Right ventricle myocardium superior (tissue), 1 donor: Measurements from ENCODE around the gene TTYH2. TPM values are rescaled to one million over a fixed set of nuclear protein-coding genes. Genes with fewer than 3 reads are reported as not detected.
"Not testable (repeated sequence)": the region's sequence is repeated elsewhere in the genome, so short reads cannot be mapped to it uniquely, and the experiment has no call there.

Experiments used
- ATAC-seq: fragments of 200-7000 bp; cut with Tn5 transposase; one replicate; pipeline ENCODE4 v1.9.1; 2020; ENCODE audit warnings: mild to moderate bottlenecking; ENCODE audit not compliant: poor library complexity
- DNase-seq: peaks from one replicate; pipeline ENCODE4 v3.0.0-alpha.2; 2020
- intact Hi-C: fragments of 100-400 bp; cut with DNase I; formaldehyde crosslinking; loops from one replicate; pipeline ENCODE4 v1.11.2; 2022
- long read RNA-seq: library from polyadenylated mRNA; unstranded; transcript quantifications from one replicate; pipeline ENCODE4 v2.0.0, GENCODE V29; 2021
- total RNA-seq: library from RNA; stranded (reverse); fragmentation: NEBNext Ultra II Directional; extraction: Animal tissue kit (Norgen Biotek cat#: 25700); gene quantifications from one replicate; pipeline ENCODE4 v1.2.1, GENCODE V29; 2021
- donor health status: DM: no; HTN: yes; CAD: no; lungs with severe emphysema.

The TTYH2 gene
- total RNA-seq, result 41.8 TPM
- long read RNA-seq, transcript TTYH2-201 (14 exons, 3,490 nt), result major isoform, 72 of 150 reads
- long read RNA-seq, partial matches to known transcripts, result 34 of 150 reads
- long read RNA-seq, other reads (novel, unspliced or antisense), result 37 of 150 reads

- intact Hi-C loops, result loop anchor here (5.0 kb wide), 1 partner anchor 84 kb away; no protein-coding TSS in a partner anchor
- ATAC-seq, result peak; percentile 88
- peak; percentile 92 for DNase-seq
These were observed at the start of gene TTYH2 for GRCh38 chr17:74212913-74213791. TSS of gene TTYH2 (plus strand) at chr17:74213571. CDS start at chr17:74213588, 17 bp downstream.

GRCh38 chr17:74163836-74164235 lies 49.5 kb upstream of the TTYH2 start:
- no peak for ATAC-seq
- intact Hi-C loops, result no loop called here

DNA sequence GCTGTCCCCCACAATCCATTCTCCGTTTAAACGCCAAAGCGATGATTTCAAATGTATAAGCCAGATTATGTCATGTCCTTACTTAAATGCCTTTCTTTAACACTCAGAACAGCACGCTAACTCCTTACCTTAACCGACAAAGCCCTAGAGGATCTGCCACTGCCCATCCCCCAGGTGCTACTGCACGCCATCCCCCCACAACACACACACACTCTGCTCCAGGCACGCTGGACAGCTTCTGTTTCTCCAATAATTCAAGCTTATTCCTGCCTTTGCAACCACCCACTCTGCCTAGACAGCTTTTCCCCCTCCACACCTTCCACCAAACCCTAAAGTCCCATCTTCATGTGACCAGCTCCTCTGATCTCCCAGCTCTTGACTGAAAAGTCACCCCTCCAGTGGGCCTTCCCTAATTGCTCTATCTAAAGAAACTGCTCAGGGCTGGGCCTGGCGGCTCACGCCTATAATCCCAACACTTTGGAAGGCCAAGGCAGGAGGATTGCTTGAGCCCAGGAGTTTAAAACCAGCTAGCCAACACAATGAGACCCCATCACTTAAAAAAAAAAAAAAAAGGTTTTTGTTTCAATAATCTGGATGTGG lies 48.8 kb upstream of the TTYH2 start:
- intact Hi-C loops, result no loop called here
- ATAC-seq, result no peak
- DNase-seq, result no peak

More at GRCh38 chr17:74163836-74164235, 49.5 kb upstream of the TTYH2 start:
- DNase-seq, result no peak

DNA sequence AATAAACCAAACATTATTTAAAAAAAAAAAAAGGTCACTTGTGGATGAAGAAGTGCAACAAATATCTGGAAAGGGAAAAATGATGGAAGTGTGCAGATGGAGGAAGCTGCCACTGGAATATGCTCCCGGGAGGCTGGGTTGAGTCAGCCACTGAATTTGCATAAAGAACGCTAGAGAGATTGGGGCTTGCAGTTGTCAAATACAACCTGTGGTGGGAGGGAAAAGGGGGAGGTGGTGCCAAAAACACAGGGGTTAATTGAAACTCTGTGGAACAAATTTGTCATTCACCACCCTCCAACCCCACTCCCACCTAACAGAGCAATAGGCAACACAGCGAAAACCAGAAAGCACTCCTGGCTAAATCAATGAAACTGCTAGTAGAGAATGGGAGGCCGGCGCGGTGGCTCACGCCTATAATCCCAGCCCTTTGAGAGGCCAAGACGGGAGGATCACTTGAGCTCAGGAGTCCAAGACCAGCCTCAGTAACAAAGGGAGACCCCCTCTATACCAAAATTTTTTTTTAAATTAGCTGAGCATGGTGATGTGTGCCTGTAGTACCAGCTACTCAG lies 47.5 kb upstream of the TTYH2 start:
- DNase-seq (no peak), ATAC-seq (no peak)
- intact Hi-C loops, result no loop called here

- DNase-seq, result no peak
- intact Hi-C loops, result no loop called here
- ATAC-seq, result no peak
These were observed 42.4 kb upstream of the TTYH2 start for GRCh38 chr17:74170924-74171323.

GRCh38 chr17:74172700-74173099 lies 40.7 kb upstream of the TTYH2 start:
- intact Hi-C loops, result no loop called here
- ATAC-seq (no peak), DNase-seq (no peak)

GRCh38 chr17:74176546-74177001 lies 36.8 kb upstream of the TTYH2 start:
- intact Hi-C loops, result loop anchor here (5.0 kb wide), 1 partner anchor 749 kb away; no protein-coding TSS in a partner anchor
- ATAC-seq (peak; percentile 87), DNase-seq (peak; percentile 61)

DNA sequence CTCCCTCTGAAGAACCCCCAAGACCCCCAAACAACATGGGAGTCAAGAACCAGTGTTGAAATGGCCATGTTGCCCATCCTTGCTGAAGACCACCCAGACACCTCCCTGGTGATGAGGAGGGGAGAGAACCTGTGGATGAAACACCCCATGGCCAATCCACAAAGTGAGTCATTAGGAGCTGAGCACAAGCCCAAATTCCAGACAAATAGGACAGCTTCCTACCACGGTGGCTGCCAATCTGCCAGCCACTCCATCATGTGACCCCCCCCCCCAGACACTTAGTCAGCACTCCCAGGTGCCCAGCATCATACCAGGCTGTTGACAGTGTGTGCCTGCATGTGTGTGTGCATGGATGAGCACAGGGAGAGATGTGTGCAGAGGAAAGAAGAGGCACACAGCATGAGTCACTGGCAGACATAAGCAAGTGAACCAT lies 36.3 kb upstream of the TTYH2 start:
- no peak for DNase-seq
- ATAC-seq, result no peak
- intact Hi-C loops, result loop anchor here (5.0 kb wide), 1 partner anchor 750 kb away; no protein-coding TSS in a partner anchor

DNA sequence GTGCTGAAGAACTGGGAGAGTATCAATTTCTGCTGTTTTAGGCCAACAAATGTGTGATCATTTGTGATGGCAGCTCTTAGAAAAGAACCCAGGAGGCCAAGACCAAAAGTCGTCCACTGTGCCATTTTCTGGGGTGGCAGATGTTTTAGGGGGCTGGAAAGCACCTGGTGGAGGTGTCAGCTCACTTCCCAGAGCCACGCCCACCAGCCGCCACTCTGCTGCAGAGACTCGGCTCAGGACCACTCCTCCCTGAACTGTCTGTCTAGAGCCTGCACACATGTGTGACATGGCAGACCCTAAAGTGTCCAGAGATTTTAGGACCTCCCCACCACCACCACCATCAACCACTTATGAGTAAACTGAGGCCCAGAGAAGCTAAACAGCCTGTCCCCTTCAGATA lies 33.8 kb upstream of the TTYH2 start:
- ATAC-seq (no peak), DNase-seq (no peak)
- intact Hi-C loops, result loop anchor here (5.0 kb wide), 1 partner anchor 752 kb away; no protein-coding TSS in a partner anchor

- DNase-seq (no peak), ATAC-seq (no peak)
- intact Hi-C loops, result no loop called here
These were observed 33.0 kb upstream of the TTYH2 start for GRCh38 chr17:74180336-74180735.

GRCh38 chr17:74181341-74181740 lies 32.0 kb upstream of the TTYH2 start:
- intact Hi-C loops, result no loop called here
- DNase-seq (no peak), ATAC-seq (no peak)

DNA sequence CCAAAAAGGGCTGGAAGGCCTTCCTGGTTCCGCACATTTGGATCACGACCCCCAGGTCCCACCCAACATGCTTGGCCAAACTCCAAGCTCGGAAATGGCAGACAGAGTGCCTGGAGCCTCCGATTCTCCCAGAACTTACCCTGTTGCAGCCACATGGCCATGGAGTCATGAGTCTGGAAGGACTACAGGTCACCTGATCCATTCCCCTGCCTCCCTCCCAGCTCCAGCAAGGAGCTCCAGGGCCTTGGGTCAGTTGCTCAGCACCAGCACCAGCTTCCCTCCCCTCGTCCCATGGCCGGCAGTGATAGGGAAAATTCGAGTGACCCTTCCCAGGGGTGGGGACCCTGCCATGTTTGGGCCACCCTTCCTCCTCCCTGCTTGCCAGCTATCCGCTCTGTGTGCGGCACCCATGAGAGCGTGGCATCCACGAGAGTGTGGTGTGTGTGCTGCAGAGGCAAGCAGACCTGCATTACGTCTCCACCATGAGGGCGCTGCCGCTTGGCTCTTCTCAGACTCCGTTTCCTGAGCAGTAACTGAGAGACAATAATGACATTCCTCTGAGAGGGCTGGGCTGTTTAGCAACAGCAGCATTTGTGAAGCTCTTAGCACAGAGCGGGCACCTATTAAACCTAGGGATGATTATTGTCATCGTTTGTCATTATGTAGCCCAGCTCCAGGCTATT lies 31.2 kb upstream of the TTYH2 start:
- ATAC-seq, result no peak
- no peak for DNase-seq
- intact Hi-C loops, result no loop called here

GRCh38 chr17:74183411-74183810 lies 30.0 kb upstream of the TTYH2 start:
- no peak for DNase-seq
- intact Hi-C loops, result no loop called here
- ATAC-seq, result no peak

- ATAC-seq, result no peak
- intact Hi-C loops, result no loop called here
These were observed 27.7 kb upstream of the TTYH2 start for GRCh38 chr17:74185571-74186185.

DNA sequence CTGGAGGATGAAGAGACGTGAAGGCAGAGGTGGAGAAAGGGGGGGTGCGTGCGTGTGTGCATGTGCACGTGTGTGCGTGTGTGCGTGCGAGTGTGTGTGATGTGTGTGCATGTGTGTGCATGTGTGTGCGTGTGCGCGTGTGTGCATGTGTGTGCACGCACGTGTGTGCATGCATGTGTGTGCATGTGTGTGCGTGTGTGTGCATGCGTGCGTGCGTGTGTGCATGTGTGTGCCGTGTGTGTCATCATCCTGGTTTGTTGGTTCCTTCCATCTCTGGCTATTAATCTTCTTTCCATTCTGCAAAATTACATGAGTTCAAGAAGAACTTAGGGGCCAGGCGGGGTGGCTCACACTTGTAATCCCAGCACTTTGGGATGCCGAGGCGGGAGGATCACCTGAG lies 26.9 kb upstream of the TTYH2 start:
- intact Hi-C loops, result no loop called here
- DNase-seq (no peak), ATAC-seq (no peak)

More at GRCh38 chr17:74185571-74186185, 27.7 kb upstream of the TTYH2 start:
- no peak for DNase-seq

DNA sequence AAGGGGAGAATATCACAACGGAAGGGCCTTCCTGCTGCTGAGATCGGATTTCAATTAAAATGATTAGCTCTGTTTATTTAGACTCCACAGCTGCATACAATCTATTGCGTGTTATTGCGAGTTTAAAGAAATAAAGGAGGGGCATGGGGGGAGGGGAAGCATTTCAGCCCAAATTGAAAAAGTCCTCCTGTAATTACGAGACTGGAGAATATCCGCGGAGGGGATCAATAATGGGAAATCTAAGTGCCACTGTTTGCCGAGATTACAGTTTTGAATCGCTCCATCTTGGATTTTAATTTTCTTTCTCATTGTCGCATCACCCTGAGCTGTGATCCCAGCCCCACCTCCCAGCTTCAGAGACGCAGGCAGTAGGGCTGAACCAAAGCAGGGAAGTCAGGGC lies 25.6 kb upstream of the TTYH2 start:
- DNase-seq (no peak), ATAC-seq (no peak)
- intact Hi-C loops, result no loop called here

DNA sequence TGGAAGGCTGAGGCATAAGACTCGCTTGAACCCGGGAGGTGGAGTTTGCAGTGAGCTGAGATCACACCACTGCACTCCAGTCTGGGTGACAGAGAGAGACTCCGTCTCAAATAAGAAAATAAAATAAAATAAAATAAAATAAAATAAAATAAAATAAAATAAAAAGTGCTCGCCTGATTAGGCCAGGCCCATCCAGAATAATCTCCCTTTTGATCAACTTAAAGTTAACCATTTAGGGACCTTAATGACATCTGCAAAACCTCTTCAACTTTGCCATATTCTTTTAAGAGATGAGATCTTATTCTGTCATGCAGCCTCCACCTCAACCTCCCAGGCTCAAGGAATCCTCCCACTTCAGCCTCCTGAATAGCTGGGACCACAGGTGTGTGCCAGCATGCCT lies 24.7 kb upstream of the TTYH2 start:
- ATAC-seq, intact Hi-C loops, DNase-seq: not testable (repeated sequence)

GRCh38 chr17:74190154-74190553 lies 23.2 kb upstream of the TTYH2 start:
- DNase-seq (no peak), ATAC-seq (peak; percentile 81)
- intact Hi-C loops, result no loop called here
